Kidney (tissue), 14 donors: Measurements from ENCODE around the gene KANK2. TPM values are rescaled to one million over a fixed set of nuclear protein-coding genes. Genes with fewer than 3 reads are reported as not detected.

Experiments
- DNase-seq, 5 donors: peaks; one replicate each; pipeline ENCODE4 v3.0.0-alpha.2; 2013 to 2020
- FAIRE-seq: peaks from 2 replicates; lab custom pipeline; 2012; peaks lifted over from hg19 to GRCh38; lab: Jason Lieb, UNC
- H3K27ac ChIP-seq, 2 donors: one replicate each; pipeline ENCODE4 v1.7.0; 2013; ENCODE audit warnings: low read depth in 2 of 2, low read length in 2 of 2, inconsistent platforms in 1 of 2
- H3K27me3 ChIP-seq: one replicate; pipeline ENCODE4 v1.7.1; 2013; ENCODE audit warnings: low read length, inconsistent platforms; ENCODE audit not compliant: control insufficient read depth, insufficient read depth
- H3K36me3 ChIP-seq, 3 donors: one replicate each; pipeline versions ENCODE4 v1.7.0 to v1.7.1; 2013; ENCODE audit warnings: low read length in 3 of 3, control low read depth in 1 of 3, inconsistent platforms in 1 of 3; ENCODE audit not compliant: insufficient read depth in 3 of 3, control insufficient read depth in 2 of 3
- H3K4me1 ChIP-seq, 3 donors: one replicate each; pipeline versions ENCODE4 v1.7.0 to v1.7.1; 2013; ENCODE audit warnings: low read length in 3 of 3, inconsistent platforms in 1 of 3, low read depth in 1 of 3; ENCODE audit not compliant: control insufficient read depth in 2 of 3, insufficient read depth in 2 of 3
- H3K4me3 ChIP-seq, 3 donors: one replicate each; pipeline versions ENCODE4 v1.7.0 to v1.8.1; 2013; ENCODE audit warnings: low read length in 3 of 3, control low read depth in 1 of 3, inconsistent platforms in 1 of 3
- H3K9ac ChIP-seq, 3 donors: one replicate each; pipeline versions ENCODE4 v1.7.0 to v1.7.1; 2013; ENCODE audit warnings: low read length in 3 of 3, control low read depth in 1 of 3, inconsistent platforms in 1 of 3
- H3K9me3 ChIP-seq, 3 donors: one replicate each; pipeline versions ENCODE4 v1.7.0 to v1.7.1; 2013; ENCODE audit warnings: low read length in 3 of 3, control low read depth in 1 of 3, inconsistent platforms in 1 of 3; ENCODE audit not compliant: control insufficient read depth in 2 of 3, insufficient read depth in 1 of 3
- CTCF ChIP-seq: IDR thresholded peaks from 3 replicates; pipeline ENCODE4 v1.5.1; 2012; ENCODE audit warnings: mild to moderate bottlenecking, moderate library complexity, borderline replicate concordance; ENCODE audit not compliant: insufficient read depth; ENCODE audit errors: extremely low read depth
- intact Hi-C: fragments of 100-400 bp; cut with DNase I; formaldehyde crosslinking; loops from one replicate; pipeline ENCODE4 v1.11.1; 2022
- polyA plus RNA-seq: library from polyadenylated mRNA; stranded (reverse); fragments of 350-450 nt; fragmentation: Illumina TruSeq; extraction: RNeasy Lipid Tissue Mini Kit (QIAGEN cat#74804); gene quantifications from one replicate; pipeline ENCODE4 v1.2.3, GENCODE V29; 2014; ENCODE audit warnings: low read depth, low replicate concordance; ENCODE audit not compliant: insufficient read depth
- total RNA-seq: library from RNA; stranded (reverse); fragmentation: NEBNext Ultra II Directional; extraction: Animal tissue kit (Norgen Biotek cat#: 25700); gene quantifications from one replicate; pipeline ENCODE4 v1.2.1, GENCODE V29; 2021
- donor health status: control.
- donor health status: control.
- donor health status: control.
- donor health status: control.
- donor health status: control.
- donor health status: DM: yes; HTN: yes; CAD: no.
- donor health status: Normal renal cell carcinoma (clear cell type).

Gene KANK2
- total and polyA plus RNA-seq, 2 donors from 2014 or later = 37.5 to 119 TPM

- H3K27me3 ChIP-seq = no peaks in the 10 kb centered on the region
- DNase-seq (peak in 1 of 5 donors; percentile 71), FAIRE-seq (no peak)
- H3K4me3 ChIP-seq = no peak overlapping the region
- intact Hi-C loops = loop anchor here (5.0 kb wide), 1 partner anchor 65 kb away; no protein-coding TSS in a partner anchor
- no peak for TF ChIP-seq CTCF
- peaks cover 0 to 7% (median 0%) of the 10 kb centered on the region in 3 donors for H3K36me3 ChIP-seq
- H3K9me3 ChIP-seq = no peaks in the 10 kb centered on the region
- H3K9ac ChIP-seq = peak overlapping the region in 1 of 3 donors; percentile 1
- peak overlapping the region; percentile 75 to 85 for H3K27ac ChIP-seq
- peaks cover 0 to 19% (median 18%) of the 10 kb centered on the region in 3 donors for H3K4me1 ChIP-seq
Measured at GRCh38 chr19:11202488-11203193, 5.3 kb upstream of the KANK2 start.

GRCh38 chr19:11201791-11202190, 4.4 kb upstream of the KANK2 start:
- FAIRE-seq (no peak), DNase-seq (no peak)
- no peak for TF ChIP-seq CTCF
- H3K4me3 ChIP-seq = no peak overlapping the region
- H3K27ac ChIP-seq = no peak overlapping the region
- H3K9ac ChIP-seq = no peak overlapping the region
- intact Hi-C loops = loop anchor here (5.0 kb wide), 1 partner anchor 64 kb away; no protein-coding TSS in a partner anchor
- peaks cover 0 to 7% (median 0%) of the 10 kb centered on the region in 3 donors for H3K36me3 ChIP-seq
- H3K4me1 ChIP-seq = peaks cover 0 to 19% (median 18%) of the 10 kb centered on the region in 3 donors
- H3K27me3 ChIP-seq = no peaks in the 10 kb centered on the region
- no peaks in the 10 kb centered on the region for H3K9me3 ChIP-seq

- no peak overlapping the region for H3K9ac ChIP-seq
- H3K27ac ChIP-seq = no peak overlapping the region
- FAIRE-seq = no peak
- peaks cover 0 to 7% (median 0%) of the 10 kb centered on the region in 3 donors for H3K36me3 ChIP-seq
- TF ChIP-seq CTCF = no peak
- intact Hi-C loops = loop anchor here (5.0 kb wide), 1 partner anchor 64 kb away; no protein-coding TSS in a partner anchor
- DNase-seq = no peak
- no peaks in the 10 kb centered on the region for H3K9me3 ChIP-seq
- peaks cover 0 to 24% (median 18%) of the 10 kb centered on the region in 3 donors for H3K4me1 ChIP-seq
- no peak overlapping the region for H3K4me3 ChIP-seq
- no peaks in the 10 kb centered on the region for H3K27me3 ChIP-seq
Measured at GRCh38 chr19:11200931-11201330, 3.6 kb upstream of the KANK2 start.
